ENCODE data around the gene SVOPL.

SVOPL gene

DNA sequence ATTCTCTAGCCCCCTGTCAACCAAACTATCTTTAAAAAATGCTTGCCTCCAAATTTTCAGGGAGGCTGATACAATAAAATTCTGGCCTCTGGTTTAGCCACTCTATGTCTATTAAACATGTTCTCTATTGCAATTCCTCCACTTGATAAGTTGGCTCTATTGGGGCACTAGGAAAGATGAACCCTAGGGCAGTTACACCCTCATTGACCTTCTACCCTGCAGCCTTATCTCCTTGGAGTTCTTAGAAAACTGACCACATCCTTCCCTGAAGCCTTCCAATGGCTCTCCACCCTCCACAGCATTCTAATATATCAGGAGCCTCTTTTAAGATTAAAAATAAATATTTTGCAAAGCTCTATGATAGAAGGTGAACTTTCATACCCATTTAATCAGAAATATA, 30.6 kb downstream of the SVOPL start:
- ATAC-seq (ENCODE audit: insufficient read depth, low read depth): no peak
- Histone ChIP-seq H3K9me3 (ENCODE audit: insufficient read depth, low read length, severe bottlenecking) (no peaks in the 10 kb centered on the region), H3K27ac (ENCODE audit: low read length) (no peak overlapping the region), H3K4me3 (ENCODE audit: low read depth in 1 of 2, low read length in 2 of 2) (no peak overlapping the region), H3K36me3 (ENCODE audit: insufficient read depth, low read length) (no peaks in the 10 kb centered on the region), H3K79me2 (ENCODE audit: insufficient read depth, low read length) (no peaks in the 10 kb centered on the region), H3K9ac (ENCODE audit: low read depth, low read length) (no peak overlapping the region), H4K20me1 (ENCODE audit: insufficient read depth, low read length) (no peaks in the 10 kb centered on the region), H3K4me1 (ENCODE audit: insufficient read depth, low read length) (no peaks in the 10 kb centered on the region), H2AFZ (ENCODE audit: low read depth, low read length) (no peak overlapping the region), H3K4me2 (ENCODE audit: insufficient read depth, low read length) (no peak overlapping the region), H3K27me3 (ENCODE audit: insufficient read depth, low read length, poor library complexity) (no peaks in the 10 kb centered on the region)
- TF ChIP-seq EZH2 (IDR thresholded peaks at IDR 0.05; ENCODE audit: borderline replicate concordance, low read depth, low read length, severe bottlenecking): no peak
- TF ChIP-seq, protein P1, sequence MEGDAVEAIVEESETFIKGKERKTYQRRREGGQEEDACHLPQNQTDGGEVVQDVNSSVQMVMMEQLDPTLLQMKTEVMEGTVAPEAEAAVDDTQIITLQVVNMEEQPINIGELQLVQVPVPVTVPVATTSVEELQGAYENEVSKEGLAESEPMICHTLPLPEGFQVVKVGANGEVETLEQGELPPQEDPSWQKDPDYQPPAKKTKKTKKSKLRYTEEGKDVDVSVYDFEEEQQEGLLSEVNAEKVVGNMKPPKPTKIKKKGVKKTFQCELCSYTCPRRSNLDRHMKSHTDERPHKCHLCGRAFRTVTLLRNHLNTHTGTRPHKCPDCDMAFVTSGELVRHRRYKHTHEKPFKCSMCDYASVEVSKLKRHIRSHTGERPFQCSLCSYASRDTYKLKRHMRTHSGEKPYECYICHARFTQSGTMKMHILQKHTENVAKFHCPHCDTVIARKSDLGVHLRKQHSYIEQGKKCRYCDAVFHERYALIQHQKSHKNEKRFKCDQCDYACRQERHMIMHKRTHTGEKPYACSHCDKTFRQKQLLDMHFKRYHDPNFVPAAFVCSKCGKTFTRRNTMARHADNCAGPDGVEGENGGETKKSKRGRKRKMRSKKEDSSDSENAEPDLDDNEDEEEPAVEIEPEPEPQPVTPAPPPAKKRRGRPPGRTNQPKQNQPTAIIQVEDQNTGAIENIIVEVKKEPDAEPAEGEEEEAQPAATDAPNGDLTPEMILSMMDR (IDR thresholded peaks at IDR 0.05; ENCODE audit: borderline replicate concordance, extremely low read depth, low read length, poor library complexity, severe bottlenecking): no peak
- DNase-seq: no peak

DNA sequence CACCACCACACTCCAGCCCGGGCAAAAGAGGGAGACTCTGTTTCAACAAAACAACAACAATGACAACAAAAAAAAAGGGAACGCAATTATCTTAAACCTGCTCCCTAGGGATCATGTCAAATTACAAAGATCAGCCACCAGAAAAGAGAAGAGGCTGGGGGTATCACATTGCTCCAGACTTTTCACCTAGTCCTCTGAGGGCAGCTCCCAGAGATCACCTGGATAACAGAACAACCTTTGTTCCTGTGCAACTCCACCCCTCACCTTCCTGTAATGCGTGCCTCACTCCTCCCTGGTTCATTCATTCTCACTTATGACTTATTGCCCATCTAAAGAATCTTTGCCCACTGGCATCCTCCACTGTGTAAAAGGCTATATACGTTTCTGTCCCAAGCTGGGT, 31.8 kb downstream of the SVOPL start:
- no peak overlapping the region for H3K27ac ChIP-seq (ENCODE audit: low read length)
- TF ChIP-seq EZH2 (IDR thresholded peaks at IDR 0.05; ENCODE audit: borderline replicate concordance, low read depth, low read length, severe bottlenecking): no peak
- TF ChIP-seq, protein P1 (IDR thresholded peaks at IDR 0.05; ENCODE audit: borderline replicate concordance, extremely low read depth, low read length, poor library complexity, severe bottlenecking): no peak
- ATAC-seq (ENCODE audit: insufficient read depth, low read depth): no peak
- no peaks in the 10 kb centered on the region for H3K27me3 ChIP-seq (ENCODE audit: insufficient read depth, low read length, poor library complexity)
- no peak overlapping the region for H3K4me2 ChIP-seq (ENCODE audit: insufficient read depth, low read length)
- no peak overlapping the region for H2AFZ ChIP-seq (ENCODE audit: low read depth, low read length)
- H4K20me1 ChIP-seq (ENCODE audit: insufficient read depth, low read length): no peaks in the 10 kb centered on the region
- no peak overlapping the region for H3K4me3 ChIP-seq (ENCODE audit: low read depth in 1 of 2, low read length in 2 of 2)
- no peaks in the 10 kb centered on the region for H3K79me2 ChIP-seq (ENCODE audit: insufficient read depth, low read length)
- no peaks in the 10 kb centered on the region for H3K9me3 ChIP-seq (ENCODE audit: insufficient read depth, low read length, severe bottlenecking)
- no peaks in the 10 kb centered on the region for H3K36me3 ChIP-seq (ENCODE audit: insufficient read depth, low read length)
- no peak for DNase-seq
- H3K4me1 ChIP-seq (ENCODE audit: insufficient read depth, low read length): no peaks in the 10 kb centered on the region
- H3K9ac ChIP-seq (ENCODE audit: low read depth, low read length): no peak overlapping the region

DNA sequence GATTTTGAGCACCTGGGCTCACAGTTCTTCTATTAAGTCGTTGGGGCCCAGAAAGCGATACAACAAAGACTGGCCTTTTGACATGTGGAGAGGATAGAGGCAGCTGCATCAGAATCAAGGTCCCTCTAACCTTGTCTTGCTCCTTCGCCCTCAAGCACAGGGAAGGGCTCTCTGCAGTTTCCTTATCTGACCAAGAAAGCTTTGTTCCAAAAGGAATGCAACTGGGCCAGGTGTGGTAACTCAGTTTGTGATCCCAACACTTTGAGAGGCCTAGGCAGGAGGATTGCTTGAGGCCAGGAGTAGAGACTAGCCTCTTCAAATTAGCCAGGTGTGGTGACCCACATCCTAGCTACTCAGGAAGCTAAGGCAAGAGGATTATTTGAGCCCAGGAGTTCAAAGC, 32.2 kb downstream of the SVOPL start:
- no peak for ATAC-seq (ENCODE audit: insufficient read depth, low read depth)
- DNase-seq: no peak
- Histone ChIP-seq H3K36me3 (ENCODE audit: insufficient read depth, low read length) (no peaks in the 10 kb centered on the region), H3K27ac (ENCODE audit: low read length) (no peak overlapping the region), H2AFZ (ENCODE audit: low read depth, low read length) (no peak overlapping the region), H3K4me3 (ENCODE audit: low read depth in 1 of 2, low read length in 2 of 2) (no peak overlapping the region), H3K9me3 (ENCODE audit: insufficient read depth, low read length, severe bottlenecking) (no peaks in the 10 kb centered on the region), H3K27me3 (ENCODE audit: insufficient read depth, low read length, poor library complexity) (no peaks in the 10 kb centered on the region), H3K79me2 (ENCODE audit: insufficient read depth, low read length) (no peaks in the 10 kb centered on the region), H3K4me1 (ENCODE audit: insufficient read depth, low read length) (no peaks in the 10 kb centered on the region), H3K9ac (ENCODE audit: low read depth, low read length) (no peak overlapping the region), H3K4me2 (ENCODE audit: insufficient read depth, low read length) (no peak overlapping the region), H4K20me1 (ENCODE audit: insufficient read depth, low read length) (no peaks in the 10 kb centered on the region)
- TF ChIP-seq, protein P1 (IDR thresholded peaks at IDR 0.05; ENCODE audit: borderline replicate concordance, extremely low read depth, low read length, poor library complexity, severe bottlenecking): no peak

DNA sequence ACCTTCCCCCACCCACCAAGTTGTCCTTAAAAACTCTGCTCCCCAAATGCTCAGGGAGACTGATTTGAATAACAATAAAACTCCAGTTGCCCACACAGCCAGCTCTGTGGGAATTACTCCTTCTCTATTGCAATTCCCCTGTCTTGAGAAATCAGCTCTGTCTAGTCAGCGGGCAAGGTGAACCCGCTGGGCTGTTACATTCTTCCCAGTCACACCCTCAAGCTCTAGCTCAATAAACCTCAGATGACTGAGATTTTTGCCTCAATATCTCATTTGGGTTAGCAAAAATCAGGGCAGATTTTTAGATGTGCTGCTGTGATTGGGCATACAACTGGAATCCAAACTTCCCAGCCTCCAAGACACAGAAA, 32.9 kb downstream of the SVOPL start:
- Histone ChIP-seq H3K4me1 (ENCODE audit: insufficient read depth, low read length) (no peaks in the 10 kb centered on the region), H3K27me3 (ENCODE audit: insufficient read depth, low read length, poor library complexity) (no peaks in the 10 kb centered on the region), H3K79me2 (ENCODE audit: insufficient read depth, low read length) (no peaks in the 10 kb centered on the region), H3K9me3 (ENCODE audit: insufficient read depth, low read length, severe bottlenecking) (no peaks in the 10 kb centered on the region), H3K4me3 (ENCODE audit: low read depth in 1 of 2, low read length in 2 of 2) (no peak overlapping the region), H3K27ac (ENCODE audit: low read length) (no peak overlapping the region), H3K36me3 (ENCODE audit: insufficient read depth, low read length) (no peaks in the 10 kb centered on the region), H2AFZ (ENCODE audit: low read depth, low read length) (no peak overlapping the region), H3K4me2 (ENCODE audit: insufficient read depth, low read length) (no peak overlapping the region), H4K20me1 (ENCODE audit: insufficient read depth, low read length) (no peaks in the 10 kb centered on the region), H3K9ac (ENCODE audit: low read depth, low read length) (no peak overlapping the region)
- no peak for TF ChIP-seq EZH2 (IDR thresholded peaks at IDR 0.05; ENCODE audit: borderline replicate concordance, low read depth, low read length, severe bottlenecking)
- TF ChIP-seq, protein P1 (IDR thresholded peaks at IDR 0.05; ENCODE audit: borderline replicate concordance, extremely low read depth, low read length, poor library complexity, severe bottlenecking): no peak
- no peak for ATAC-seq (ENCODE audit: insufficient read depth, low read depth)
- no peak for DNase-seq
